Thymus (tissue), 11 donors: Measurements from ENCODE around the gene LGI4. TPM values are rescaled to one million over a fixed set of nuclear protein-coding genes. Genes with fewer than 3 reads are reported as not detected.
A peak's percentile ranks its signal among the peaks of the same experiment; 100 is the strongest.

Experiments used
- DNase-seq, 9 donors: peaks; one replicate each; pipeline ENCODE4 v3.0.0-alpha.2; 2013; ENCODE audit warnings: low spot score in 9 of 9, low read depth in 6 of 9, missing footprints in 1 of 9
- H3K27ac ChIP-seq, 2 donors: one replicate each; pipeline ENCODE4 v1.5.1; 2013; ENCODE audit warnings: control low read depth in 1 of 2, low read depth in 1 of 2, low read length in 1 of 2, mild to moderate bottlenecking in 1 of 2, moderate library complexity in 1 of 2
- H3K27me3 ChIP-seq, 2 donors: one replicate each; pipeline ENCODE4 v1.5.1; 2013; ENCODE audit warnings: low read length in 1 of 2; ENCODE audit not compliant: control insufficient read depth in 2 of 2, insufficient read depth in 1 of 2
- H3K36me3 ChIP-seq, 2 donors: one replicate each; pipeline ENCODE4 v1.5.1; 2013; ENCODE audit warnings: low read length in 1 of 2, mild to moderate bottlenecking in 1 of 2, moderate library complexity in 1 of 2; ENCODE audit not compliant: control insufficient read depth in 2 of 2, insufficient read depth in 2 of 2
- H3K4me1 ChIP-seq, 2 donors: one replicate each; pipeline ENCODE4 v1.5.1; 2013; ENCODE audit warnings: low read length in 2 of 2; ENCODE audit not compliant: control insufficient read depth in 2 of 2, insufficient read depth in 2 of 2
- H3K4me3 ChIP-seq, 2 donors: one replicate each; pipeline ENCODE4 v1.5.1; 2013; ENCODE audit warnings: low read length in 2 of 2, control low read depth in 1 of 2, mild to moderate bottlenecking in 1 of 2
- H3K9me3 ChIP-seq, 2 donors: one replicate each; pipeline ENCODE4 v1.5.1; 2013; ENCODE audit warnings: low read length in 1 of 2, mild to moderate bottlenecking in 1 of 2; ENCODE audit not compliant: control insufficient read depth in 2 of 2, insufficient read depth in 1 of 2
- WGBS: extraction: QIAGEN DNeasy Blood & Tissue Kit; methylation state at CpG from one replicate; pipeline ENCODE4 v1.1.7; 2013; 5-methylcytosine and 5-hydroxymethylcytosine counted together
- polyA plus RNA-seq: library from polyadenylated mRNA; stranded (reverse); fragments of 200-250 nt; gene quantifications from one replicate; pipeline ENCODE4 v1.2.3, GENCODE V29; 2013
- total RNA-seq: library from RNA; stranded (reverse); fragments of 120-200 nt; gene quantifications from one replicate; pipeline ENCODE4 v1.2.4, GENCODE V29; 2013
- donor health status: healthy.

Gene LGI4
- total and polyA plus RNA-seq, 2 donors = 0.52 to 9.8 TPM

GRCh38 chr19:35116072-35116801 is 18.6 kb downstream of the LGI4 start:
- 96% methylated on average over 13 of the region's 13 CpGs for WGBS
- H3K27ac ChIP-seq = peak overlapping the region in 1 of 2 donors; percentile 21
- H3K36me3 ChIP-seq = no peaks in the 10 kb centered on the region
- peaks cover 3 to 16% of the 10 kb centered on the region in 2 donors for H3K4me1 ChIP-seq
- no peaks in the 10 kb centered on the region for H3K9me3 ChIP-seq
- no peak for DNase-seq
- H3K4me3 ChIP-seq = no peak overlapping the region
- H3K27me3 ChIP-seq = peaks cover 0 to 9% of the 10 kb centered on the region in 2 donors

GRCh38 chr19:35115177-35115951 is 19.5 kb downstream of the LGI4 start, which contains the start of gene FXYD3:
Gene FXYD3, plus strand, starts transcription at chr19:35115823. Its CDS starts 3,554 bp downstream, at chr19:35119377.
- H3K27me3 ChIP-seq = peaks cover 0 to 9% of the 10 kb centered on the region in 2 donors
- WGBS = 93% methylated on average over 14 of the region's 14 CpGs
- no peaks in the 10 kb centered on the region for H3K36me3 ChIP-seq
- peaks cover 3 to 14% of the 10 kb centered on the region in 2 donors for H3K4me1 ChIP-seq
- no peak for DNase-seq
- peak within 1 kb of the TSS in 1 of 2 donors; percentile 21 for H3K27ac ChIP-seq
- H3K9me3 ChIP-seq = no peaks in the 10 kb centered on the region
- H3K4me3 ChIP-seq = no peak within 1 kb of the TSS

GRCh38 chr19:35114353-35115176 is 20.3 kb downstream of the LGI4 start:
- Histone ChIP-seq H3K4me3 (no peak overlapping the region), H3K27ac (no peak overlapping the region), H3K36me3 (no peaks in the 10 kb centered on the region), H3K9me3 (no peaks in the 10 kb centered on the region), H3K4me1 (peaks cover 3 to 14% of the 10 kb centered on the region in 2 donors), H3K27me3 (peaks cover 0 to 11% of the 10 kb centered on the region in 2 donors)
- DNase-seq = peak in 8 of 9 donors; percentile 32 to 82 (median 65)
- WGBS = 17% methylated on average over 23 of the region's 23 CpGs

- no peak overlapping the region for H3K4me3 ChIP-seq
- H3K27me3 ChIP-seq = peaks cover 0 to 11% of the 10 kb centered on the region in 2 donors
- no peaks in the 10 kb centered on the region for H3K36me3 ChIP-seq
- DNase-seq = no peak
- H3K4me1 ChIP-seq = peaks cover 3 to 9% of the 10 kb centered on the region in 2 donors
- no peaks in the 10 kb centered on the region for H3K9me3 ChIP-seq
- H3K27ac ChIP-seq = no peak overlapping the region
- WGBS = 94% methylated on average over 15 of the region's 15 CpGs
Observed at GRCh38 chr19:35112995-35113688, 21.7 kb downstream of the LGI4 start.

GRCh38 chr19:35110974-35111373 is 23.9 kb downstream of the LGI4 start:
- DNase-seq = no peak
- H3K36me3 ChIP-seq = no peaks in the 10 kb centered on the region
- H3K27ac ChIP-seq = no peak overlapping the region
- H3K4me3 ChIP-seq = no peak overlapping the region
- H3K27me3 ChIP-seq = peaks cover 0 to 11% of the 10 kb centered on the region in 2 donors
- peaks cover 0 to 8% of the 10 kb centered on the region in 2 donors for H3K9me3 ChIP-seq
- WGBS = 88% methylated on average over 9 of the region's 9 CpGs
- peaks cover 3 to 9% of the 10 kb centered on the region in 2 donors for H3K4me1 ChIP-seq

- DNase-seq = no peak
- WGBS = 83% methylated on average over 22 of the region's 22 CpGs
- Histone ChIP-seq H3K27ac (no peak overlapping the region), H3K4me3 (no peak overlapping the region), H3K27me3 (peaks cover 0 to 3% of the 10 kb centered on the region in 2 donors), H3K4me1 (peaks cover 2 to 4% of the 10 kb centered on the region in 2 donors), H3K36me3 (no peaks in the 10 kb centered on the region), H3K9me3 (peaks cover 0 to 12% of the 10 kb centered on the region in 2 donors)
Observed at GRCh38 chr19:35109395-35110112, 25.3 kb downstream of the LGI4 start.

GRCh38 chr19:35108730-35109129 is 26.1 kb downstream of the LGI4 start:
- H3K27me3 ChIP-seq = peaks cover 0 to 3% of the 10 kb centered on the region in 2 donors
- H3K9me3 ChIP-seq = peaks cover 0 to 12% of the 10 kb centered on the region in 2 donors
- H3K4me3 ChIP-seq = no peak overlapping the region
- no peak overlapping the region for H3K27ac ChIP-seq
- no peaks in the 10 kb centered on the region for H3K36me3 ChIP-seq
- DNase-seq = no peak
- 90% methylated on average over 11 of the region's 11 CpGs for WGBS
- H3K4me1 ChIP-seq = no peaks in the 10 kb centered on the region

- DNase-seq = no peak
Observed at GRCh38 chr19:35107545-35107944, 27.3 kb downstream of the LGI4 start.

More at GRCh38 chr19:35107545-35107944, 27.3 kb downstream of the LGI4 start:
- H3K36me3 ChIP-seq = no peaks in the 10 kb centered on the region
- no peaks in the 10 kb centered on the region for H3K4me1 ChIP-seq
- no peak overlapping the region for H3K27ac ChIP-seq
- 55% methylated on average over 5 of the region's 5 CpGs for WGBS
- H3K4me3 ChIP-seq = no peak overlapping the region
- peaks cover 0 to 3% of the 10 kb centered on the region in 2 donors for H3K27me3 ChIP-seq
- peaks cover 0 to 12% of the 10 kb centered on the region in 2 donors for H3K9me3 ChIP-seq
